ENCODE data around the gene CAPN10.
"Not testable (repeated sequence)": the region's sequence is repeated elsewhere in the genome, so short reads cannot be mapped to it uniquely, and the experiment has no call there.

The CAPN10 gene

GRCh38 chr2:240604291-240604938 is 17.9 kb downstream of the CAPN10 start:
- no peak for DNase-seq

DNA sequence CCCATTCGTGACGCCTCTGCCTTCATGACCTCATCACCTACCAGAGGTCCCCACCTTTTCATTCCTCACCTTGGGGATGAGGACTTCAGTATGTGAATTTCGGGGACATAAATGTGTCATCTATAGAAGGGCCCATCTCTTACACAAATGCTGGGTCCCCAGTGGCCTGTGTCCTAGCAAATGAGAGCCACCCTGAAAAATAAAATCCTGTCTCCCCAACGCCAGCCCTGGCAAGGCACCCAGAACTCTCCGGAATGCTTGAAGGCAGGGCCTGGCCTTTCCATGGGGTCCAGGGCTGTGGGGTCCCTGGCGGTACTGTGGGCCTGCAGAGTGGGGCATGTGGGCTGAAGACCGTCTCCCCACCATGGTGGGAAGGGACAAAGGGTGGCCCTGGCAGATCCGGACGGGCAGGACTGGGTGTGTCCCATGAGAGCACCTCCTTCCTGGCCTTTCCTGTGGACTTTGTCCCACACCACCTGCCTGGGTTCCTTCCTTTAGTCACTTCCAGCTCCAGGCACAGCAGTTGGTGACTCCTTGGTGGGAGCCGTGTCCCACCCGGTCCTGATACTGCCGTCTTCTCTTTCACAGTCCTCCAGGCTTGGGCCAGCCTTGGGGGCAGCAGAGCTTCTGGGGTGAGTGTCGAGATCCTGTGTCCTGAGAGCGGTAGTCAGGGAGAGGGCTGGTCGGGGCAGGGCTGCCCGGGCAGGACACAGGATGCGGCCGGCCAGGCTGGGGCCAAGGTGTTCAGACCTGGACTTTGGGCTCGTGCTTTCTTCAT is 18.6 kb downstream of the CAPN10 start:
- DNase-seq: no peak

DNA sequence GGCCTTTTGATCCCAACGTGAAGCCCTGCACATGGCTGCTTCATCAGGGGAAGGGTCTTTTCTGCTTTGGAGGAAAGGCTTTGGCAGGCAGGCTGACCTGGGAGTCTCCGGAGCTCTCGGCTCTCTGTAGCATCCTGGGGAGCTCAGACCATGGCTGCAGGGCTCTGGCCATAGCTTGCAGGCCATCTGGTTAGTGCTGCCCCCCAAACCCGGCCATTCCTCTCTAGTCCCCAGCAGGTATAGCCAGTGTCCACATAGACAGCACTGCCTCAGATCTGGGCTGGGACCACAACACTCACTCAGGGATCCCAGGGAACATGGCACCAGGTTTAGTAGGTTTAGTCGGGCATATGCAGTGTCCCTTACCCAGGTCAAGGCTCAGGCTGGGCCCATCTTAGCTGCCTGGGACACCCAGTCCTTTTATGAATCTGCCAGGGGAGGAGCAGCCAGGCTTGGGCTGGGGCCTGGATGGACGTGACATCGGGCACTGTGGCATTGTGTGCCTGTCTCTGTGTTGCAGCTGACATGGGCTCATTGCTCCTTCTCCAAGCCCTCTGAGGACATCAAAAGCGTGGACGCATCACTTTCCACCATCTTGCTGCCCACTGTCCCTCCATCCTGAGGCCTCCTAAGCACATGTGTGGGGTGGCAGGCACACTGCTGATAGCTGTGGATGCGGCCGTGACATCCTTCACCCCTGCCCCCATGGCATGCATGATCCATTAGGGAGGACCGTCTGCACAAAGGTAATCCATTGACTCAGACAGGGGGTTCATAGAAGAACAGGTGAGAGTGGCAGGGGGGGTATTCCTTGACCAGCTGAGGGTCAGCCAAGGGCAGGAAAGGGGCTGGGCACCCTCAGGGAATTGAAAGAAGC is 19.6 kb downstream of the CAPN10 start:
- DNase-seq: no peak

DNA sequence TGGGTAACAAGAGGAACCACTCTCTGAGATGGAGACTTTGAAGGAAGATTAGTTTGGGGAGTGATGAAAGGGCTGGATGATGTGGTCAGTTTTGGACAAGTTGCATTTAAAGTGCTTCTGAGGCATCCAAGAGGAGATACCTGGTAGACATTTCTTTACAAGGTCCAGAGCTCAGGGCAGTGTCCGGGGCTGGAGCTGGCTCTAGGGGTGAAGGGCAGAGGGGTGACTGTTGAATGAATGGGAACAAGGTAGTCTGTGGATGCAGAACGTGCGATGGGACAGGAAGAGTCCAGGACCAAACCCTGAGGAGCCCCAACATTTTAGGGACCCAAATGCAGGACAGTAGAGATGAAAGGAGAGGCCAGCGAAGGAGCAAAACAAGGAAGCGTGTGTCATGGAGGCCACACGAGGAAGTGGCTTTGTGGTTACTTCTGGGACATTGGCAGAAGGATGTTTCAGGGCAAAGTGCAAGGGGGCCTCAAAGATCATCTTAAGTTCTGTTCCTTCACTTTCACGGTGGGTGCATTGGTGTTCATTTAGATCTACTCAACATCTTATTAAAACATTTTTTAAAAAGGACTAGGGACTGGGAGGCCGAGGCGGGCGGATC is 25.2 kb downstream of the CAPN10 start:
- peak; percentile 12 for DNase-seq

DNA sequence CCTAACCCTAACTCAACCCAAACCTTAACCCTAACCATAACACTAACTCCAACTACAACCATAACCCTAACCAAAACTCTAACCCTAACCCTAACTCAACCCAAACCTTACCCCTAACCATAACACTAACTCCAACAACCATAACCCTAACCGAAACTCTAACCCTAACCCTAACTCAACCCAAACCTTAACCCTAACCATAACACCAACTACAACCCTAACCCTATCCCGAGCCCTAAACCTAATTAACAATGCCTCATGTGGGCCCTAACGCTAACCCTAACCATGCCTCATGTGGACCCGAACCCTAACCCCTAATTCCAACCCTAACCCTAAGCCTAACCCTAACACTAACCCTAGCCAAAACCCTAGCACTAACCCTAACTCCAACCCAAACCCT is 27.2 kb downstream of the CAPN10 start:
- no peak for DNase-seq

- DNase-seq: no peak
Observed at GRCh38 chr2:240614391-240614790, 27.9 kb downstream of the CAPN10 start.

DNA sequence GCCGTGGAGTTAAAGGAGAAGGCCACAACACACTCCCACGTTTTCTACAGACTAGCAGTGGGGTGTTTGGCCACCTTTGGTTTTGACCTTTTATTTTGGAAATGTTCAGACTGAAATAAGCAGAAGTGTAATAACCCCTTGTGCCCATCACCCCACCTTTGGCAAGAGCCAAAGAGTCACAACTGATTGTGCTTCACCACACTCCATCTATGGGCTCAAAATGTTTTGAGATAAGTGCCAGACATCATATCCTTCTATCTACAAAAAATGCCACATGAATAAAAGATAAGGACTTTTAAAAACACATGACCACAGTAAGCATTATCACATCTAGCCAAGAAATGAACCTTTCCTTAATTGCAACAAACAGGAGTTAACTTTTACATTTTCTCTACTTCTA is 28.9 kb downstream of the CAPN10 start:
- DNase-seq: no peak

GRCh38 chr2:240615820-240616547 is 29.4 kb downstream of the CAPN10 start:
- DNase-seq: no peak

DNA sequence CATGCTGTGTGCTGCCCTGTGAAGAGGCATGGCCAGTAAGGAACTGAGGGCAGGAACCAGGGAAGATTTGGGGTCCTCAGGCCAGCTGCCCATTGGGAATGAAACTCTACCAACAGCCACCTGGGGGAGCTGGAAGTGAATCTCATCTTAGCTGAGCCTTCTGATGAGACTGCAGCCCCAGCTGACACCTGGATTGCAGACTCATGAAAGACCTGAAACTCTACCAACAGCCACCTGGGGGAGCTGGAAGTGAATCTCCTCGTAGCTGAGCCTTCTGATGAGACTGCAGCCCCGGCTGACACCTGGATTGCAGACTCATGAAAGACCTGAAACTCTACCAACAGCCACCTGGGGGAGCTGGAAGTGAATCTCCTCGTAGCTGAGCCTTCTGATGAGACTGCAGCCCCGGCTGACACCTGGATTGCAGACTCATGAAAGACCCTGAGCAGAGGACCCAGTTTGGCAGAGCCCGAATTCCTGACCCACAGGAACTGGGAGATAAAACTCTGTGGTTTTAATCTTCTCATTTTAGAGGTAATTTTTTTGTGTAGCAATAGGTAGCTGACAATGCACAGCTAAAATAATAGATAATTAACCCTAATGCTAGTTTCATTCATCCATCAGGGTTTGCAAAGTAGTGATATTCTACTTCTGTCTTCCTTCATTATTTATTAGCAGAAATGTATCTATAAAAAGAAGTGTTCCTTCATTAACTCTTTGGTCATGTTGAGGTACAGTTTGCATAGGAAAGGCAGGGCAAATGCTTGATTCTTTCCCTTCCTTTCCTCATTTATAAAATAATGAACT is 30.5 kb downstream of the CAPN10 start:
- DNase-seq: not testable (repeated sequence)

GRCh38 chr2:240618776-240619175 is 32.2 kb downstream of the CAPN10 start:
- no peak for DNase-seq

DNA sequence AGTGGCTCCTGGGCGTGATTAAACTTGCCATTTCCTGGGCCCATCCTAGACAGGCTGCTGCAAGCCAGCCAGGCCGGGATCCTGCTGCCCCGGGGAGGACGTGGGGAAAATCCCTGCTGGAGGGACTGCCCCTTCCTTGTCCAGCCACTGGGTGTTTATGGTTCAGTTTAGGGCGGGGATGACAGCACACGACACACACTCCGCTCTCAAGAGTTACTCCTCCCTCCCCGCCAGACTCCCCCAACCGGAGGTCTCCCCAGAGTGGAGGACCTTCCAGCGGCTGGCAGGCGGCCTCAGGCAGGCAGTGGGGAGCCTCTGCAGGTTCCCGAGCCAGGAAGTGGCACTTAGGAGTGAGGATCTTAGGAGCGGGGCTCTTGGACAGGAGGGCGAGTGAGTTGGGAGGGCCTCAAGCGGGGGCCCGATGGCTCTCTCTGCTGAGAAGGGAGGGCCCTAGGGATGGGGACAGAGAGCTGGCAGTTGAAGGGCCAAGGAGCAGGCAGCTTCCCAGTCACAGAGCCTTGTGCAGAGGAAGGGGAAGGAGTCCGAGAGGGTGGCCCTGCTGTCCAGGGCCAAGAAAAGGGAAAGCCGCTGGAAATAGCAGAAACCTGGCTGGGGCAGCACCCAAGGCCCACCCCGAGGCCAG is 33.1 kb downstream of the CAPN10 start:
- DNase-seq: no peak

DNA sequence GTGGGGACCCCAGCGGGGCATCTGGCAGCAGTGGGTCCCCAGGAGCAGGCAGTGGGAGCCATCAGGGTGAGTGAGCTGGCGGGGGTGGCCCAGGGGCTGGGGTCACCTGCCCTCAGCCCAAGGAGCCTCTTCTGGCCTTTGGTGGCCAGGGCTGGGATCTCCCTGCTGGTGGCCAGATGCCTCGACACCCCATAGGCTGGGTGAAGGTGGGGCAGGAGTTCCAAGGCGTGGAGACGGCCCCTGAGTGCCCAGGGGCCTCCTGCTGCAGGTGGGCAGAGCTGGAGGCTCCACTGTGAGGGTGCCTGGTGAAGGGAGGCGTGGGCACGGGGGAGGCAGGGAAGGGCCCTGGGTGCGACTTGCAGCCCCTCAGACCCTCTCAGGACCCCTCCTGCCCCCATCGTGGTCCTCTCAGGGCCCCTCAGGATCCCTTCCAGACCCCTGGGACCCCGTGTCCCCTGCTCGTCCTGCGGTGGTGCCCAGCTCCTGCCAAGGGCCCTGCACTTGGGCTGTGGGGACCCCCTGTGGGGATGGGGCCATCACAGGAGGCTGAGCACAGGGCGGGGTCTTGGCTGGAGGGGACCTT is 33.7 kb downstream of the CAPN10 start:
- no peak for DNase-seq

- DNase-seq: peak; percentile 19
Observed at GRCh38 chr2:240620859-240621258, 34.3 kb downstream of the CAPN10 start.

DNA sequence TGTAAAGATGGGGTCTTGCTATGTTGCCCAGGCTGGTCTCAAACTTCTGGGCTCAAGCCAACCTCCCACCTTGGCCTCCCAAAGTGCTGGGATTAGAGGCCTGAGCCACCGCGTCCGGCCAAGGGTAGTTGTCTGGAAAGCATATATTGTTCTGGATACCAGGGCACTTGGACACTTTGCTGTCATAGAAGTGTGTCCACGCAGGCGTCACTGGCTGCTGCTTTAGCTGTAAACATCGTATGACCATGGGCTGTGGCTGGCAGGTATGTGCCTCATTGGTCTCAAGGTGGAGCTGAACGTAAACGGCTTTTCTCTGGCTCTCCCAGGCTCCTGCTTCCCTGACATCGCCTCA is 35.5 kb downstream of the CAPN10 start:
- DNase-seq: no peak

DNA sequence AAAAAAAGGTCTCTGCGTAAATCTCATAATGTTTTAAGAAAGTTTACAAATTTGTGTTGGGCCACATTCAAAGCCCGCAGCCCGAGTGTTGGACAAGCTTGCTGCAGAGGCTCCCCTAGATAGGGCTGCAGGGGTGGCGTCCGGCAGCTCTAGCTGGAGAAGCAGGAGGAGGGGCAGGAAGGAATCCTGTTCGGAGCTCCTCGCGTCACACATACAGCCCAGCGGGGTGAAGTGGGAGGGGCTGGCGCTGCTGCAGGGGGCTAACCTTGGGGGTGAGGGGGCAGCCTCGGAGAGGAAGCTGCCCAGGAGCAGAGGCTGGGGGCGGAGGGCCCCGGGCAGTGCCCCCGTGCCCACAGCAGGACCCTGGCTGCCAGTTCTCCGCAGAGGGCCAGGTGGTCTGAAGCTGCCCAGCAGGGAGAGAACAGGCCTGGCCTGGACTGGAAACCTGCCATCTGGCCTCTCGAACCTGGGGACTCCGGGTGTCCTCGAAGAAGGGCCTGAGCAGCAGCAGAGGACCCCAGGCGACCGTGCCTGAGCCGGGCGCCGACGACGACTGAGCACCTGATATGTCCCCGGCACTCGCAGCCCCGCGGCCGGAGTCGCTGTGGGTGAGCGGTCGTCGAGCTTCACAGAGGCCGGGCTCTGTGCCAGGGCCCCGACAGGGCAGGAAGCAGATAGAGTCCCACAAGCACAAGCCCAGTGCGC is 36.1 kb downstream of the CAPN10 start:
- DNase-seq: peak; percentile 59

DNA sequence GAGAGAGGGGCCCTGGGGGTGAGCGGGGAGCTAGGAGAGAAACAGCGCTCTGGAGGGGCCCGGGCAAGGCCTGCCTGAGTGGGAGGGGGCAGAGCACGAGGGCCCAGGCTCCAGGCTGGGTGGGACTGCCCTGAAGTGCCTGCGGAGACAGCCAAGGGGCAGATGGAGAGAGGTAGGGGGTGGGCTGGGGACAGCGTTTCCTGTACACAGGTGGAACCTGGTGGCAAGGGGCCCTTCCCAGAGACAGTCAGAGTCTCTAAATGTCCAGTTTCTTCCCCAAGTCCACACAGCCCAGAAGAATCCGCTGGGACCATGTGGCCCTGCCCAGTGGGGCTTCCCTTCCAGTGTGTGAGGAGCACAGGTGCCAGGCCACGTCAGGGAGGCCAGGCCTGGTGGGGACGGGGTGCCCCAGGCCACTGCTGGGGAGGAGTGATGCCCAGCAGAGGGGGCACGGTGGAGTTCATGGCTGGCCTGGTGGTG is 37.0 kb downstream of the CAPN10 start:
- DNase-seq: no peak

DNA sequence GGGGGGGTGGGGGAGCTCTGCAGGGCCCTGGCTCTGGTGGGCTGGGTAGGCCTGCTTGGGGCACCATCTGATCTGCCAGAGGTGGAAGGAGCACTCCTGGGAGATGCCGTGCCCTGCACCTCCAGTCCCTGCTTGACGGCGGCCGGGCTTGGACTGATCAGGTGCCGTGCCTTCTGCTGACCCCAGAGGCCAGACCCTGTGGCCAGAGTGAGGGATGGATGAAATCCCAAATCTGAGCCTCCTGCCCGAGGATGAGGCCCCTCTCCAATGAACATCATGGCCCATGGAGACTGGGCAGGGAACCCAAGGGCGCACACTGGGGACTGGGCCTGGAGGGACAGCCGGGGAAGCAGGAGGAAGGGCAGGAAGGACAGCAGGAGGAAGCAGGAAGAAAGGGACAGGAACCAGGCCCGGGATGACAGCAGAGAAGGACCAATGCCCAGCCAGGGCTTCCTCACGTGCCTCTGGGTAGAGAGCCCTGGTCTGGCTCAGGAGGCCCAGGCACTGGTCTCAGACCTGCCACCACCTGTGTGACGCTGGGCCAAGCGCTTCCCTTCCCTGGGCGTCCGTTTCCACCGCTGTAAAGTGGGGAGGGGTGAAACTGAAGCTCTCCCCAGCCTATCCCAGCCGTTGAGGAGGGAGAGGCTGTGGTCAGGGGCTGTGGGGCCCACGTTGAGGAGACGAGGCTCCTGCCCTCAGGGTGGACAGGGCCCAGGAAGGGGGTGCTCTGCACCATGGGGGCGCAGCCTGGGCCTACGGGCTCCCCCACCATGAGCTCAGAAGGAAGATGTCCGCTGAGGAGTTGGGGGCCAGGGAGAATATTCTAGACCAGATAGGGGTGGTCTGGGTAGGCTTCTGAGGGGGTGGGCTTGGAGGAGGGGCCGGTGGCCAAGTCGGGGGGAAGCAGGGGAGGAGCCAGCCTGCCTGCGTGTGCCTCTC is 37.7 kb downstream of the CAPN10 start:
- no peak for DNase-seq

DNA sequence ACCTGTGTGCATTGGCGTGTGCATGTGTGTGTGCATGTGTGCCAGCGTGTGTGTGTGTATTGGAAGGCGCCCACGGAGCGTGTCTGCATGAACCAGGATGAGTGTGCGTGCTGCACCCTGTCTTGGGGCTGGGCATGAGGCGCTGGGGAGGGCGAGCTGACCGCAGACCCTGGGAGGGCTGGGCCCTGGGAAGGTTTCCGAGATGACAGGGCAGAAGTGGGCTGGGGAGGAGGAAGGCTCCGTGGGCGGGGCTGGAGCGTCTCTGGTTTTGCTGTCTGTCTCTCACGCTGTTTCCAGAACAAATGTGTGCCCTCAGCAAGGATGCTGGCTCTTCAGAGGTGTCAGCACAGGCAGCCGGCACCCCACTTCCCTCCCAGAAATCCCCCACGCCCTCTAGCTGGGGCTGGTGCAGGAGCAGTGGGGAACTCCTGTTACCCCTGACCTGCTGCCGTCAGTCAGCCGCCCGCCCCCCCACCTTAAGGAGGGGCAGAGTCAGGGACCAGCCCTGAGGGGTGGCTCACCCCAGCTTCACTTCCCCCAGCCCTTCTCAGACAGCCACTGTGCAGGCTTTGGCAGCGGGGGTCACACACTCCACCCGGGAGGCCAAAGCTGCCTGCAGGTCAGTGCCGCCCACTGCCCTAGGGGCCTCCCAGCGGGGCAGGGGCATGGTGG is 38.6 kb downstream of the CAPN10 start, which contains the start of gene GPR35:
GPR35 (plus strand) TSS at position 531 of the 672 bp plus-strand sequence. CDS start 4,473 bp downstream, outside the sequence.
- DNase-seq: peak; percentile 90
